GM12865 (cell line): ENCODE measurements around the gene FSTL5.
"Not testable (repeated sequence)": the region's sequence is repeated elsewhere in the genome, so short reads cannot be mapped to it uniquely, and the experiment has no call there.

Experiments
- DNase-seq: peaks from one replicate; pipeline ENCODE4 v3.0.0; 2010; ENCODE audit warnings: low read depth
- H3K4me3 ChIP-seq: 2 replicates; pipeline ENCODE4 v1.5.1; 2011; ENCODE audit warnings: mild to moderate bottlenecking, low read depth, low read length, control low read depth
- TF ChIP-seq, protein P1 (sequence below): IDR thresholded peaks from 2 replicates; pipeline ENCODE4 v1.5.1; 2011; ENCODE audit warnings: low read length, control low read depth, low read depth, inconsistent platforms; ENCODE audit not compliant: insufficient read depth; ENCODE audit errors: missing control alignments

The FSTL5 gene

DNA sequence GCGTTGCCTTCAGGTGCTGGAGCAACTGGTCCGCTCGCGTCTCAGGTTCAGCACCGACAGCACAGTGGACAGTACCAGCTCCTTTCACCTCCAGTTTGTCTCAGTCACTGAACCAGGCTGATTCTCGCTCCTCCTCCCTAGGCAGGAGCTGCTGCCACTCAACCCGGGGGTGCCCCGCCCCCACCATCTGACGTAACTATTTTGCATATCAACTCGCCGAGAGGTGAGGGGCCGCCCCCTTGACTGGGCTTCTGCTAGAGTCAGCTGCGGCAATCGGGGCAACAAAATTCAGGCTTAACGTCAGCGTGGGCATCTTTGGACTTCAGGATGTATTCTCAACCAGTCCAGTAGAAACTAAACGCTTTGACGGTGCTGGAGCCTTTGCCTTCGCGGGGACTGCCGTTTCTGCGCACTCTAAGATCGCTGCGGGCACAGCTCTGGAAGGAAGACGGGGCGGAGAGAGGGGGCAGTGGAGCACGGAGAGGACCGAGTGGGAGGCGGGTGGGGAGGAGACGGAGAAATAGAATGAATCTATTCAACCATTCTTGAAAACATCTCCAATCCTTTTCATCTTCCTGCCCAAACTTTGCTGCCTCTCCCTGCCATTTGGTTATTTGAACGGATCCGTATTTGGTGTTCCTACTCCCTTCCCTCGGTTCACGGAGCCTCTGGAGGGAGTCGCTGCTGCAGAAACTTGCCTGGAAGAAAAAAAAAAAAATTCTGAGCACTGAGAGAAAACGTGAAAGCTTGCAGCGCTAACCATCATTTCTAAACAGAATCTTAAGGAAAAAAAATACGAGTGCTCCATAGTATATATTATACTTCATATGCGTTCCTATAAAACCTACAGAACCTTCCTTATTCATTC lies at the start of gene FSTL5:
FSTL5 (minus strand) TSS at position 109 of the 868 bp plus-strand sequence. CDS start 52,604 bp downstream, outside the sequence.
- TF ChIP-seq, protein P1, sequence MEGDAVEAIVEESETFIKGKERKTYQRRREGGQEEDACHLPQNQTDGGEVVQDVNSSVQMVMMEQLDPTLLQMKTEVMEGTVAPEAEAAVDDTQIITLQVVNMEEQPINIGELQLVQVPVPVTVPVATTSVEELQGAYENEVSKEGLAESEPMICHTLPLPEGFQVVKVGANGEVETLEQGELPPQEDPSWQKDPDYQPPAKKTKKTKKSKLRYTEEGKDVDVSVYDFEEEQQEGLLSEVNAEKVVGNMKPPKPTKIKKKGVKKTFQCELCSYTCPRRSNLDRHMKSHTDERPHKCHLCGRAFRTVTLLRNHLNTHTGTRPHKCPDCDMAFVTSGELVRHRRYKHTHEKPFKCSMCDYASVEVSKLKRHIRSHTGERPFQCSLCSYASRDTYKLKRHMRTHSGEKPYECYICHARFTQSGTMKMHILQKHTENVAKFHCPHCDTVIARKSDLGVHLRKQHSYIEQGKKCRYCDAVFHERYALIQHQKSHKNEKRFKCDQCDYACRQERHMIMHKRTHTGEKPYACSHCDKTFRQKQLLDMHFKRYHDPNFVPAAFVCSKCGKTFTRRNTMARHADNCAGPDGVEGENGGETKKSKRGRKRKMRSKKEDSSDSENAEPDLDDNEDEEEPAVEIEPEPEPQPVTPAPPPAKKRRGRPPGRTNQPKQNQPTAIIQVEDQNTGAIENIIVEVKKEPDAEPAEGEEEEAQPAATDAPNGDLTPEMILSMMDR, result no peak
- H3K4me3 ChIP-seq, result peak within 1 kb of the TSS; percentile 40
- DNase-seq, result peak; percentile 67

DNA sequence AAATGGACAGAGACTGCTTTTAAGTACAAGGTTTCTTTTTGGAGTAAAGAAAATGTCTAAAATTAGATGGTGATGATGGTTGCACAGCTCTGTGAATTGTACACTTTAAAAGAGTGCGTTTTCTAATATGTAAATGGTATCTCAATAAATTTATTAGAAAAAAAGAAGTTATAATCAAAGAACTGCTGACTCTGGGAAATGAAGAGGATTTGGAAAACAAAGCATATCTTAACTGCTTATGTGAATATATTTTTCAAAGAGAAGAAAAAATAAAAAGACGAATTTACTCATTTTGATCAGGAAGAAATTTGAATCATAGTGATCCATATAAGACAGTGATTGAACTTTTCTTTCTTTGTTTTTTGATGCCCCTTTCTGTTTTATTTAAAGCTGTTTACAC lies 45.9 kb upstream of the FSTL5 start:
- TF ChIP-seq, protein P1, result no peak
- no peak overlapping the region for H3K4me3 ChIP-seq
- no peak for DNase-seq

DNA sequence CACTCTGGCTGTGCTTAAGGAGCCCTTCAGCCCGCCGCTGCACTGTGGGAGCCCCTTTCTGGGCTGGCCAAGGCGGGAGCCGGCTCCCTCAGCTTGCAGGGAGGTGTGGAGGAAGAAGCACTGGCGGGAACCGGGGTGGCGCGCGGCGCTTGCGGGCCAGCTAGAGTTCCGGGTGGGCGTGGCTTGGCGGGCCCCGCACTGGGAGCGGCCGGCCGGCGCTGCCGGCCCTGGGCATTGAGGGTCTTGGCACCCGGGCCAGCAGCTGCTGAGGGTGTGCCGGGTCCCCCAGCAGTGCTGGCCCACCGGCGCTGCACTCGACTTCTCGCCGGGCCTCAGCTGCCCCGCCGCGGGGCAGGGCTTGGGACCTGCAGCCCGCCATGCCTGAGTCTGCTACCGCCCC lies 39.7 kb upstream of the FSTL5 start:
- not testable (repeated sequence) for DNase-seq, H3K4me3 ChIP-seq

DNA sequence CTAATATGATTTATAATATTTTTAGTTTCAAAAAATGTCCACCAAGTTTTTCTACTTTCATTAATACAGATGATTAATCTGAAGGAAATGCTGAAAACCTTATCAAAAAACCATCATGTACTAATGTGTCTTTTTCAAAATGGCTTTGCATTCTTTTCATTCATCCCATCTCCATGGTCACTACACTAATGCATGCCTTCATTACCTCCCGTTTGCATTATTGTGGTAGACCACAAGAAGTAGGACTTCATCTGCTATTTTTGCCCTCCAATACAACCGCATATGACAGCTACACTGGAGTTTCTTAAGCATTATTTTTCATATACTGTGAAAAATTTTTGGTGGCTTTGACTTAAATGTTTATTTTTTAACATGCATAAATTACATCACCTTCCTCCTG lies 37.9 kb upstream of the FSTL5 start:
- TF ChIP-seq, protein P1, result no peak
- no peak for DNase-seq
- H3K4me3 ChIP-seq, result no peak overlapping the region

DNA sequence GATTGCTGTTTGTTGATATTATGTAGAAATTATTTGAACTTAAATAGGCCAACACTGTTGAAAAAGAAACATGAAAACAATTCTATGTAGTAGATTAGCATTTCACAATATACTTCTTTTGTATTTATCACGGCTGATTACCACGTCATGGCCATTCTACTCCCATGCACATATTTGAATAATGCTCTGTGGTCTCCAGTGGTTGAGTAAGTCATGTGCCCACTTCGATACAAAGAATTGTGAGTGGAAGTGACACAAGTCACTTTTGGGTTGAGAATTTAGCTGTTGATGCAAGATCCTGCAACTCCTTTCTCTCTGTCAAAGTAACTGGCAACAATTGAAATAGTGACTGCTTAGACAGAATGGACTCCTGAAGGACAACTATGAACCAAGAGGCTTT lies 6.7 kb upstream of the FSTL5 start:
- TF ChIP-seq, protein P1, result no peak
- no peak overlapping the region for H3K4me3 ChIP-seq
- no peak for DNase-seq

DNA sequence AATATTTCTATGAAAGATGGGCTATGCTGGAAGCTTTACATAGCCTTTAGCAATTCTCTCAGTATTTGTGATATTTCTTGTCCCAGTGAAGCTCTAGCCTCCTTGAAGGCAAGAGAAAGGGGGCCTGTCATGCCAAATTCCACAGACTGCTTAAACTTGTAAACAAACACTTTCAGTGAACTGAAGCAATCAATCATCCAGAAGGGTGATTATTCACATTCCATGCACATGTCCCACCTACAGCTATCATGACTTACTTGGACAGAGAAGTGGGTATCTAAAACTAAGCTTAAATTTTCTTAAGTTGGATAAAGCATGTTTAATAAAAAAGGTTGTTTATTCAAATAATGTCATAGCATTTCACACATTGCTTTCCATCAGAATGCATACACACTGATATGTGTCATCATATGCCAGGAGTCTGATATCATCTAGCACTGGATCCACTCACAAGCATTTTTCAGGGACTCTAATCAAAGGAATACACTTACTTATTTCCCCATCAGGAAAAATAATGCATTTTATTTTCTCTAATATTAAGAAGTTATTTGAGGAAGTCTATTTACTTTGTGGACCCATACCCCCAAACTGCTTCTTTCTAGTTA lies 1.2 kb upstream of the FSTL5 start:
- H3K4me3 ChIP-seq, result no peak overlapping the region
- TF ChIP-seq, protein P1, result no peak
- no peak for DNase-seq

DNA sequence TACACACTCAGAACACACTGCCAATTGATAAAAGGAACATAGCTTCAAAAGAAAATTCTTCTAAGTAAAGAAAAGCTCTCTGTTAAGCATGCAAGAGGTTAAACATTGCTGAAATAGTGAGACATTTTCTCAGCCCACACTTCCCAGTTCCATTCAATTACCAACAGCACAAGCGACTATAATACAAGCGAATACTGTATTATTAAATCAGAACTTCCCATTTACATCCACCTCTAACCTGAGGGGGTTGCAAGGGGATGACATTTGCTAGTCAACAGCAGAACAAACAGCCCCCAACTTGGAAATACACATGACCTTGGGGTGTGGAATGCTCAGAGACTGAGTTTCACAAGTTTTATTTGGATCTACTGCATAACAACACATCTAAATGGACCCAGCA lies 1.1 kb downstream of the FSTL5 start:
- no peak for DNase-seq
- TF ChIP-seq, protein P1, result no peak
- H3K4me3 ChIP-seq, result no peak overlapping the region
